ENCODE results near the gene ZNF470. TPM values are rescaled to one million over a fixed set of nuclear protein-coding genes. Genes with fewer than 3 reads are reported as not detected.

ZNF470 gene
- total RNA-seq, 1 experiment from 2014 or later, result 7.1 TPM

GRCh38 chr19:56625708-56626107 lies 58.4 kb downstream of the ZNF470 start:
- Histone ChIP-seq H3K27me3 (ENCODE audit: insufficient read depth, low read length) (no peaks in the 10 kb centered on the region), H4K91ac (ENCODE audit: insufficient read length, low read depth, low read length) (no peak overlapping the region), H3K23ac (ENCODE audit: insufficient read length, low read depth, low read length) (no peak overlapping the region), H2BK120ac (ENCODE audit: low read depth, low read length, poor library complexity, severe bottlenecking) (no peak overlapping the region), H3K27ac (ENCODE audit: insufficient read length, low read depth, low read length) (no peak overlapping the region), H3T11ph (ENCODE audit: low read length) (no peak overlapping the region), H3K56ac (ENCODE audit: insufficient read length, low read depth, low read length) (no peak overlapping the region), H4K5ac (ENCODE audit: insufficient read length, low read depth, low read length) (no peak overlapping the region), H3K4me2 (ENCODE audit: insufficient read depth, insufficient read length, low read length) (no peak overlapping the region), H4K20me1 (ENCODE audit: control insufficient read depth, insufficient read depth, insufficient read length) (no peaks in the 10 kb centered on the region), H2BK5ac (ENCODE audit: insufficient read length, low read length) (no peak overlapping the region), H2BK12ac (ENCODE audit: insufficient read length, low read depth, low read length) (no peak overlapping the region), H3K4ac (ENCODE audit: low read depth, low read length) (no peak overlapping the region), H3K79me2 (ENCODE audit: insufficient read depth, low read length) (no peaks in the 10 kb centered on the region), H3K79me1 (ENCODE audit: insufficient read depth, low read depth, low read length, poor library complexity, severe bottlenecking) (no peaks in the 10 kb centered on the region), H4K8ac (replicated peaks; ENCODE audit: insufficient read length, low read depth, low read length) (no peak overlapping the region), H2AK5ac (ENCODE audit: insufficient read length, low read length) (no peak overlapping the region), H3K23me2 (ENCODE audit: insufficient read length, low read depth, low read length, poor library complexity, severe bottlenecking) (no peaks in the 10 kb centered on the region), H2BK15ac (ENCODE audit: low read depth, low read length) (no peak overlapping the region), H3K4me1 (ENCODE audit: insufficient read depth, low read length) (no peaks in the 10 kb centered on the region), H2BK20ac (ENCODE audit: low read depth, low read length, poor library complexity, severe bottlenecking) (no peak overlapping the region), H2AFZ (ENCODE audit: low read length) (no peak overlapping the region), H3K9ac (ENCODE audit: extremely low read depth, insufficient read length, low read length) (no peak overlapping the region), H3K18ac (ENCODE audit: insufficient read length, low read depth, low read length) (no peak overlapping the region), H3K14ac (ENCODE audit: insufficient read depth, low read length) (no peak overlapping the region), H3K9me3 (ENCODE audit: control insufficient read depth, low read depth, low read length) (no peaks in the 10 kb centered on the region)
- Mint-ChIP-seq H3K4me1 (no peaks in the 10 kb centered on the region), H3K27ac (no peak overlapping the region), H3K4me3 (no peak overlapping the region), H3K27me3 (ENCODE audit: low read depth) (0 out of 2 replicates have a peak, but pooled peaks cover 2% of the 10 kb centered on the region), H3K9me3 (peaks cover 92 to 96% of the 10 kb centered on the region in 2 experiments), H3K36me3 (ENCODE audit: insufficient read depth in 1 of 3, low read depth in 3 of 3) (peaks cover 50 to 69% (median 58%) of the 10 kb centered on the region in 3 experiments)
- no peak for TF ChIP-seq CTCF (conservative IDR thresholded peaks at IDR 0.05)
- no peak for DNase-seq
- no CpG with 5 or more reads among the region's 9 CpGs for WGBS (ENCODE audit: extremely low coverage, insufficient read length, low lambda C conversion rate)

Measured in H9 (cell line).